GM12878 (cell line): ENCODE data around the gene BRINP3. TPM values are rescaled to one million over a fixed set of nuclear protein-coding genes. Genes with fewer than 3 reads are reported as not detected.

Source experiments
- ATAC-seq: fragments of 200-7000 bp; cut with Tn5 transposase; 3 replicates; pipeline ENCODE4 v1.9.1; 2020; ENCODE audit warnings: mild to moderate bottlenecking, moderate library complexity
- BruUV-seq: library from RNA; stranded (reverse); fragments of 400-500 nt; replicated peaks from 2 replicates; lab custom pipeline; 2021; lab: Mats Ljungman, UMichigan
- CTCF ChIA-PET: fragments of 300-600 bp; sonication (Branson Sonifier 250); formaldehyde crosslinking; extraction: SDS; loops from one replicate; lab custom pipeline; 2021; ENCODE audit warnings: inconsistent platforms; lab: Yijun Ruan, JAX
- POLR2A ChIA-PET: fragments of 350-600 bp; formaldehyde crosslinking; extraction: SDS; loops from one replicate; lab custom pipeline; 2021; ENCODE audit warnings: inconsistent platforms; lab: Charles Lee
- RAD21 ChIA-PET: fragments of 300-600 bp; sonication (Branson Sonifier 250); formaldehyde crosslinking; loops from one replicate; lab custom pipeline; 2023; ENCODE audit warnings: antibody characterized with exemption; ENCODE audit not compliant: unreplicated experiment; lab: Charles Lee
- SMC1A ChIA-PET: fragments of 300-600 bp; sonication (Branson Sonifier 250); formaldehyde crosslinking; loops from one replicate; lab custom pipeline; 2023; ENCODE audit not compliant: unreplicated experiment, uncharacterized antibody; lab: Charles Lee
- DNase-seq: peaks from one replicate; pipeline ENCODE4 v3.0.0-alpha.2; 2011; ENCODE audit warnings: low read depth, low spot score
- FAIRE-seq: peaks from 3 replicates; lab custom pipeline; 2011; peaks lifted over from hg19 to GRCh38; lab: Jason Lieb, UNC
- H2AFZ ChIP-seq: 2 replicates; pipeline ENCODE4 v1.6.0; 2011; ENCODE audit warnings: low read depth, low read length, control low read depth; ENCODE audit not compliant: control insufficient read depth
- H3K27ac ChIP-seq: 2 replicates; pipeline ENCODE4 v1.5.1; 2011; ENCODE audit warnings: control low read depth; ENCODE audit not compliant: control insufficient read depth, insufficient read depth
- H3K27me3 ChIP-seq, 2 experiments: replicated peaks in 1 of 2; 2 replicates each; pipeline versions ENCODE4 v1.6.0 to v1.6.1; 2011; ENCODE audit warnings: low read length in 1 of 2; ENCODE audit not compliant: control insufficient read depth in 2 of 2, insufficient read depth in 2 of 2
- H3K36me3 ChIP-seq, 2 experiments: 2 replicates each; pipeline ENCODE4 v1.5.1; 2011; ENCODE audit warnings: low read length in 1 of 2; ENCODE audit not compliant: control insufficient read depth in 2 of 2, insufficient read depth in 2 of 2
- H3K4me1 ChIP-seq: 2 replicates; pipeline ENCODE4 v1.6.1; 2011; ENCODE audit warnings: mild to moderate bottlenecking, low read length, moderate library complexity, mixed read lengths; ENCODE audit not compliant: control insufficient read depth, insufficient read depth
- H3K4me2 ChIP-seq: 2 replicates; pipeline ENCODE4 v1.6.0; 2011; ENCODE audit warnings: control low read depth; ENCODE audit not compliant: control insufficient read depth, insufficient read depth
- H3K4me3 ChIP-seq: fragments of 200-600 bp; sonication (generic); 2 replicates; pipeline ENCODE4 v1.5.1; 2016
- H3K79me2 ChIP-seq: 2 replicates; pipeline ENCODE4 v1.6.0; 2011; ENCODE audit warnings: low read length; ENCODE audit not compliant: control insufficient read depth, insufficient read depth
- H3K9ac ChIP-seq: 2 replicates; pipeline ENCODE4 v1.8.0; 2011; ENCODE audit warnings: low read length, control low read depth, mixed read lengths; ENCODE audit not compliant: control insufficient read depth, insufficient read depth
- H3K9me3 ChIP-seq: replicated peaks from 3 replicates; pipeline ENCODE4 v1.5.1; 2011; ENCODE audit warnings: mild to moderate bottlenecking, low read length; ENCODE audit not compliant: control insufficient read depth, insufficient read depth
- H4K20me1 ChIP-seq: 2 replicates; pipeline ENCODE4 v1.6.0; 2011; ENCODE audit not compliant: control insufficient read depth, insufficient read depth
- CEBPB ChIP-seq, 2 experiments: fragments of 150-350 bp in 1 of 2; IDR thresholded peaks; 2 replicates each; pipeline ENCODE4 v1.6.1; 2012 to 2014; ENCODE audit warnings: low read depth in 2 of 2, low read length in 2 of 2, borderline replicate concordance in 1 of 2, inconsistent platforms in 1 of 2
- CREB1 ChIP-seq: IDR thresholded peaks from 2 replicates; pipeline ENCODE4 v1.6.1; 2012; ENCODE audit warnings: low read depth, mild to moderate bottlenecking, inconsistent platforms
- EGR1 ChIP-seq, 2 experiments: IDR thresholded peaks; 1 replicate in 1 of 2; 2 replicates in 1 of 2; pipeline ENCODE4 v1.6.1; 2011 to 2012; ENCODE audit warnings: low read depth in 2 of 2, low read length in 2 of 2, borderline replicate concordance in 1 of 2, mild to moderate bottlenecking in 1 of 2, moderate library complexity in 1 of 2
- POLR2A ChIP-seq: IDR thresholded peaks from 2 replicates; pipeline ENCODE4 v1.6.1; 2011; ENCODE audit warnings: low read depth, mild to moderate bottlenecking, low read length
- PRDM15 ChIP-seq: fragments of 450-650 bp; formaldehyde crosslinking; IDR thresholded peaks from 2 replicates; pipeline ENCODE4 v1.4.0; 2020; ENCODE audit warnings: mild to moderate bottlenecking, moderate library complexity
- RAD51 ChIP-seq: fragments of 450-650 bp; IDR thresholded peaks from 2 replicates; pipeline ENCODE4 v1.6.1; 2016; ENCODE audit warnings: moderate library complexity, mild to moderate bottlenecking, inconsistent platforms
- SMC3 ChIP-seq: IDR thresholded peaks from 2 replicates; pipeline ENCODE4 v1.6.1; 2011; ENCODE audit warnings: low read length, improper control_type of control experiment, borderline replicate concordance
- USF2 ChIP-seq: IDR thresholded peaks from 2 replicates; pipeline ENCODE4 v1.6.1; 2011; ENCODE audit warnings: low read depth, low read length, improper control_type of control experiment, borderline replicate concordance
- YY1 ChIP-seq: IDR thresholded peaks from 2 replicates; pipeline ENCODE4 v1.6.1; 2011; ENCODE audit warnings: low read depth, mild to moderate bottlenecking, low read length
- WGBS: methylation state at CpG from one replicate; pipeline ENCODE4 v1.1.6; 2016; ENCODE audit warnings: low lambda C conversion rate; ENCODE audit not compliant: insufficient replicate concordance, insufficient coverage; ENCODE audit errors: missing lambda C conversion rate; 5-methylcytosine and 5-hydroxymethylcytosine counted together
- in situ Hi-C: fragments of 300-500 bp; cut with MboI; formaldehyde crosslinking; loops from 9 replicates; pipeline ENCODE4 v1.14.3; 2018; ENCODE audit warnings: mixed read lengths
- intact Hi-C: fragments of 100-400 bp; cut with micrococcal nuclease; formaldehyde crosslinking; loops from one replicate; pipeline ENCODE4 v1.14.2; 2022; ENCODE audit not compliant: unreplicated experiment
- polyA plus RNA-seq, 11 experiments: library from polyadenylated mRNA; depleted of rRNA in 4 of 11; unstranded in 6 of 11; stranded (reverse) in 5 of 11; fragments of >200 nt; fragmentation: Nextera tagmentation in 4 of 11; fragmentation: Illumina TruSeq in 1 of 11; extraction: Ambion mirVana in 4 of 11; extraction: Trizol in 1 of 11; gene quantifications; 1 replicate in 1 of 11; 2 replicates in 10 of 11; pipeline versions ENCODE4 v1.2.1 to v1.2.3, GENCODE V29; 2011 to 2016; ENCODE audit warnings: inconsistent platforms in 2 of 11, missing spikeins in 2 of 11, low read depth in 1 of 11
- total RNA-seq, 4 experiments: library from RNA; depleted of rRNA in 3 of 4; stranded (reverse); fragments of >200 nt in 3 of 4; fragmentation: Illumina TruSeq in 1 of 4; extraction: Trizol in 1 of 4; gene quantifications; 2 replicates each; pipeline versions ENCODE4 v1.2.1 to v1.2.3, GENCODE V29; 2013 to 2021

The BRINP3 gene
- total and polyA plus RNA-seq, 10 of the 15 experiments (the other 5 are each of a cell fraction or from before 2014, with no cell fraction given) = under 0.01 TPM; not detected in 9

DNA sequence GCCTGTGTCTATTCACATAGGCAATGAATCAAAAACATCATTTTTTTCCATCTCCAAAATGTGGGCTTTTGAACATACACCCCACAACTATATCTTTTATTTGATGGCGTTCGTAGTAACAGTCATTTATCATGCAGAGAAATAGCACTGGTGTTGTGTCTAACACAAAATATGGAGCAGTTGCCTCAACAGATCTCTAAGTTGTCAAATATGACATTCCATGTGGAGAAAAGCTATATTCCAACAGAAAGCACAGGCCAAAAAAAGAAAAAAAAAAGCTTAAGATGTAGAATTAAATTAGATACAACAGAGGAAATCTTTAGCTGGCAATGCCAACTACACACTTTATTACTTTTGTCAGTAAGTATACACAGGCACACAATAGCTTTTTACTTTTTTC, 411.7 kb downstream of the BRINP3 start (continued):
- no peak for TF ChIP-seq PRDM15 (CRISPR knock-in tag)
- no peak for TF ChIP-seq USF2

DNA sequence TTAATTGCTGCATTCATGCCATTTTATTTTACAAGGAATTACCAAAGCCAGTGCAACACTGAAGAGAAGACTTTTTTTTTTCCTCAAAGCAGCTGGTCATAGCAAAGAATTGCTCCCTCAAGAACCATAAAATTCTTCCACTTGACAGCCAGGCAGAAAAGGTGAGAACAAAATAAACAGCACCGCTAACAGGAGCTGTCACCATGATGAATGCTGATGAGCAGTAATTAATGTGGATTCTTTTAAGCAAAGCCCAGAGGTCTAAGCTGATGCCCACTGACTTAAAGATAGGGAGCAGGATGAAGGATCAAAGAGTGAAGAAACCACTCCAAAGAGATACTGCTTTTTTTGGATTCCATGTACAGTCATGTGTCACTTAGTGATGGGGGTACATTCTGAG, 428.4 kb downstream of the BRINP3 start:
- no peak overlapping the region for H2AFZ ChIP-seq
- no peak overlapping the region for H3K4me3 ChIP-seq
- no peak overlapping the region for H3K9ac ChIP-seq
- POLR2A ChIA-PET = no interaction called here
- 50% methylated on average over 1 of the region's 1 CpG for WGBS
- no peak for DNase-seq
- CTCF ChIA-PET = interaction anchor here (1.6 kb wide), 1 partner anchor 16 kb away, joined by 4 read pairs; no protein-coding TSS in a partner anchor
- no TSS peak for BruUV-seq
- H3K36me3 ChIP-seq = no peaks in the 10 kb centered on the region
- RAD21 ChIA-PET = no interaction called here
- H3K4me2 ChIP-seq = no peak overlapping the region
- H3K9me3 ChIP-seq = no peaks in the 10 kb centered on the region
- no peaks in the 10 kb centered on the region for H3K79me2 ChIP-seq
- H4K20me1 ChIP-seq = no peaks in the 10 kb centered on the region
- no peak for ATAC-seq
- intact Hi-C loops (no loop called here), in situ Hi-C loops (no loop called here)
- FAIRE-seq = no peak
- H3K4me1 ChIP-seq = no peaks in the 10 kb centered on the region
- SMC1A ChIA-PET = no interaction called here
- no peak overlapping the region for H3K27ac ChIP-seq
- TF ChIP-seq CEBPB (IDR thresholded peaks at IDR 0.05; ENCODE audit: borderline replicate concordance in 1 of 2, low read depth in 2 of 2, low read length in 2 of 2) = no peak
- no peak for TF ChIP-seq POLR2A
- TF ChIP-seq SMC3 = no peak
- no peak for TF ChIP-seq RAD51
- TF ChIP-seq EGR1 (IDR thresholded peaks at IDR 0.05; ENCODE audit: borderline replicate concordance in 1 of 2, low read depth in 2 of 2, low read length in 2 of 2) = no peak
- no peak for TF ChIP-seq YY1
- no peak for TF ChIP-seq CREB1
- H3K27me3 ChIP-seq = no peaks in the 10 kb centered on the region
